Activated CD4-positive, alpha-beta T cell treated with anti-CD3 and anti-CD28 coated beads, Interleukin-2, amount 50 U/mL, for 24 hours (primary cell): ENCODE results near the gene HINT2.
A peak's percentile ranks its signal among the peaks of the same experiment; 100 is the strongest.

ENCODE experiments used
- DNase-seq, 2 donors: peaks; one replicate each; pipeline ENCODE4 v3.0.0-alpha.2; 2020; ENCODE audit warnings: low read depth in 1 of 2, low spot score in 1 of 2

Gene HINT2

GRCh38 chr9:35812025-35812602, 2.7 kb downstream of the HINT2 start, which contains the start of gene SPAG8:
Gene SPAG8 (minus strand): TSS chr9:35812262. CDS start chr9:35812147, 115 bp downstream.
- DNase-seq = peak; percentile 71 to 92

GRCh38 chr9:35811381-35812024, 3.3 kb downstream of the HINT2 start:
- DNase-seq = no peak

GRCh38 chr9:35810122-35810521, 4.7 kb downstream of the HINT2 start:
- DNase-seq = no peak

- no peak for DNase-seq
Observed at GRCh38 chr9:35808433-35808832, 6.4 kb downstream of the HINT2 start.

- no peak for DNase-seq
Observed at GRCh38 chr9:35806101-35806500, 8.7 kb downstream of the HINT2 start.

- DNase-seq = no peak
Observed at GRCh38 chr9:35801328-35802128, 13.3 kb downstream of the HINT2 start.

GRCh38 chr9:35800530-35800929, 14.3 kb downstream of the HINT2 start:
- no peak for DNase-seq

- peak in 1 of 2 donors; percentile 53 for DNase-seq
Observed at GRCh38 chr9:35798658-35799374, 16.0 kb downstream of the HINT2 start.

GRCh38 chr9:35797311-35798109, 17.3 kb downstream of the HINT2 start:
- no peak for DNase-seq

GRCh38 chr9:35795695-35796094, 19.1 kb downstream of the HINT2 start:
- no peak for DNase-seq

- DNase-seq = no peak
Observed at GRCh38 chr9:35793461-35793860, 21.4 kb downstream of the HINT2 start.

GRCh38 chr9:35792826-35793225, 22.0 kb downstream of the HINT2 start:
- DNase-seq = no peak

- no peak for DNase-seq
Observed at GRCh38 chr9:35792024-35792813, 22.6 kb downstream of the HINT2 start.

- no peak for DNase-seq
Observed at GRCh38 chr9:35791297-35791921, 23.4 kb downstream of the HINT2 start, which contains the start of gene NPR2. Gene NPR2 (plus strand): TSS chr9:35791591. CDS start chr9:35792409, 818 bp downstream.

GRCh38 chr9:35790385-35791296, 24.2 kb downstream of the HINT2 start:
- DNase-seq = peak; percentile 19 to 45

- DNase-seq = no peak
Observed at GRCh38 chr9:35790025-35790384, 24.8 kb downstream of the HINT2 start.

- no peak for DNase-seq
Observed at GRCh38 chr9:35789541-35789940, 25.3 kb downstream of the HINT2 start.

- no peak for DNase-seq
Observed at GRCh38 chr9:35783418-35783817, 31.4 kb downstream of the HINT2 start.
